ENCODE data around the gene STAG1.
"Not testable (repeated sequence)": the region's sequence is repeated elsewhere in the genome, so short reads cannot be mapped to it uniquely, and the experiment has no call there.

GRCh38 chr3:136606216-136606615 is 146.0 kb downstream of the STAG1 start:
- not testable (repeated sequence) for TF ChIP-seq CTCF, POLR2A (IDR thresholded peaks at IDR 0.05)

Measured in body of pancreas (tissue), 4 donors.